Hippocampal formation (tissue), 2 donors: ENCODE results near the gene TRIM29.
"Not testable (repeated sequence)": the region's sequence is repeated elsewhere in the genome, so short reads cannot be mapped to it uniquely, and the experiment has no call there.

Source experiments
- DNase-seq, 2 donors: peaks; one replicate each; lab custom pipeline; 2025; lab: John Stamatoyannopoulos, UW

Gene TRIM29

DNA sequence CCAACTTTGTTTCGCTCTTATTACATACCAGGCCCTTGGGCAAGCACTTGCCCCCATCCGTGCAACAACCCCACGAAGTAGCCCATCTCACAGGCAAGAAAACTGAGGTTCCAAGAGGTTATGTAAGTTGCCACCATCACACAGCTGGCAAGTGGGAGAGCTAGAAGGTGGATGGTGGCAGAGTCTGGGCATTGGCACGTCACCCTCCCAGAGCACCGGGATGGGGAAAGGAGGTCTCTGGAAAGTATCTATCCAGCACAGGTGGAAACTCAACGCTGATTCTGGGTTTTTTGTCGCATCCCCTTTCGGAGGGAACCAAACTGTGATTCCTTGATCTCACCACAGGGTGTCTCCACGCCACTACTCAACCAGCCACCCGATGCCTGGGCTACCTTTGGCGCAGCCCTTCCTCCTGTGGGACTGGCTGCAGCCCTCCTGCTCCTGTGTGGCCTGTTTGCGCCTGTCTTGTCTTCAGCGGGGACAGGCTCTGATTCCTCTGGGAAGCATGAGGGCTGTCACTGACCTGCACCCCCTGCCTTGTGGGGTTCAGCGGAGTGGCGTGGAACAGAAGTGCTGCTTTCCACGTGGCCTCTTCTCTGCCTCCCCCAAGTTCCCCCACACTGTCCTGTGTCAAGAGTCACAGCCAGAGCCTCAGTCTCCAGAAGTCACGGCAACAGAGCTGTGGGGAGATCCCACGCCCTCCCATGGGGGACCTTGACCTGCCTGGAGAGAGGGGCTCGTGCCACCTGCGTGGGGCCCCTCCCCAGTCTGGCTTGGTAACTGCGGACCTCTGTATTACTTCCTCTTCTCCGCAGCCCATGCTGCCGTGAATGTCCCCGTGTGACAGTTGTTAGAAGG, 34.4 kb upstream of the TRIM29 start:
- peak; percentile 47 to 73 for DNase-seq

DNA sequence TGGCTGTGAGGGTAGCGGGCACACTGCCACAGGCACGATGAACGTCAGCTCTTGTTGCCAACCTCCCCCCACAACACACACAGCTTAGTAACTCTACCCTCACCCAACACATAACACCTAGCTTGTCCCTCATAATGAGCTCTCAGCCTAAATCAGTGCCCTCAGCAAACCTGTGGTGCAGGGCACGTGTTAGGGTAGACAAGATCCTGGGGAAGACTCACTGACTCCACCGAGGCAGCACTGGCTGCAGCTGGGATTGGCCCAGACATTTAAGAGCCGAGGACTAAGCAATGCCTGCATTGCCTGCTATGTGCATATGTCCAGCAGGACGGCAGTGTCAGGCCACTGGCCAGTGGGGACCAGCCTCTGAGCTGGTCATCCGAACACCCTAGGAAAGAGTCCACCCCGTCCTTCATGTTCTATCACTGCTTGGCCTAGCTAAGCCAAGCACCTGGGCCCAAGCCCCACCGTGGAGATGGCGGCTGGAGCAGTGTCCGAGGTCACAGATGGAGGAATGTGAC, 32.9 kb upstream of the TRIM29 start:
- no peak for DNase-seq

DNA sequence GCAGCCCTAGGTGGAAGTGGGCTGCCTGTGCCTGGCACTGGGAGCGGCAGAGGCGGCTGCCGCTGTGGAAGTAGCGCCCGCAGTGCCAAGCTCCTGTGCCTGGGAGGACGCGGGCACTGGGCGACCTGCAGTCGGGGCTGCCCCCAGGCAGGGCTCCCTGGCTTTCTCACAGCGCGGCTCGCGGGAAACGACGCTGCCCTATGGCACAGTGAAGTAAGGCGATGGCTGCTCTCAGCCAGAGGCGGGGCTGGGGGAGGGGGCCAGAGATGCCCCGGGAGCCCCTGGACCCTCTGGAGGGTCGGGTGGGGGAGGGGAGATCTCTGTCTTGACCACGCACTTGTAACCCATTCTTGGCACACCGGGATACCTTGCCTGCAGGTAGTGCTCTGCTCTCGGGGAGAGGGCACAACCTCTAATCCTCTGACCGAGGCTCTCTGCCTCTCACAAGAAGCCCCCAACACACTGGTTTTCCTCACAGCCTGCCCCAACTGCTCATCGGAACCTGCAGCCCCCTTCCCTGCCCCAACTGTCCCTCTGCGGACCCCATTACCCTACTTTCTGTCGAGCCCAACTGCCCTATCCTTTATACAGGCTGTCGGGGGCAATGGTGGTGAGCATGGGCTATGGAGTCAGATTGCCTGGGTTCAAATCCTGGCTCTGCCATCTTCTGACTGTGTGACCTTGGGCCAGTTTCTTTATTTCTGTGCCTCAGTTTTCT, 32.2 kb upstream of the TRIM29 start:
- no peak for DNase-seq

DNA sequence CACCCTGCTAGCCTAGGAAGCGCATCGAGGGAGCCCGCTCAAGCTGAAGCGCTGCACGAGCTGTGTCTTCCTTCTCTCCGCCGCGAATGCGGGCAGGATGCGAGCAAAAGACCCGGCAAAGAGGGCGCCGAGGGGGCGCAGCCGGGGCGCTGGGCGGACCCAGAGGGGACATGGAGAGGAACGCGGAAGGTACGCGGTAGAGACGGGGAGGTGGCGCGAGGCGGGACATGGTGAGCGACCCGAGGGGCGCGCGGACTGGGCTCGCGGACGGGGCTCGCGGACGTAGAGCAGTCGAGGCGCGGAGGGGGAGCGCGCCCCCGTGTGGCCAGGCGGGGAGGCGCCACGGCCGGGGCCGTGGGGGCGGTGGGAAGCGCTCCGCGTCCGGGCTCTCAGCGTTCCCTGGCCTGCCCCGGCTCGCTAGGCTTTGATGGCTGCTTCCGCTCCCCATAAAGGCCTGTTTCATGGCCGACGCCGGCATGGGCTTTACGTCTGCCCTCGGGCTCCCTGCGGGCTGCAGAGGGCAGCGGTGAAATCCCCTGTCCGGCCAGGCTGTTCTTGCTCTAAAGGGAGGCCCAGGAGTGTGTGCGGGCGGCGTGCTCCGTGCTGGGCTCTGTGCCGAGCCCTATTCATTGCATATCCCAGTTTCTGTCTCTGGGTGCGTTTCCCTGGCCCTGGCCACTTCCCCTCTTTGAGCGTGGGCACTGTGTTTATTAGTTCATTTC, 31.2 kb upstream of the TRIM29 start:
- peak; percentile 29 to 83 for DNase-seq

DNA sequence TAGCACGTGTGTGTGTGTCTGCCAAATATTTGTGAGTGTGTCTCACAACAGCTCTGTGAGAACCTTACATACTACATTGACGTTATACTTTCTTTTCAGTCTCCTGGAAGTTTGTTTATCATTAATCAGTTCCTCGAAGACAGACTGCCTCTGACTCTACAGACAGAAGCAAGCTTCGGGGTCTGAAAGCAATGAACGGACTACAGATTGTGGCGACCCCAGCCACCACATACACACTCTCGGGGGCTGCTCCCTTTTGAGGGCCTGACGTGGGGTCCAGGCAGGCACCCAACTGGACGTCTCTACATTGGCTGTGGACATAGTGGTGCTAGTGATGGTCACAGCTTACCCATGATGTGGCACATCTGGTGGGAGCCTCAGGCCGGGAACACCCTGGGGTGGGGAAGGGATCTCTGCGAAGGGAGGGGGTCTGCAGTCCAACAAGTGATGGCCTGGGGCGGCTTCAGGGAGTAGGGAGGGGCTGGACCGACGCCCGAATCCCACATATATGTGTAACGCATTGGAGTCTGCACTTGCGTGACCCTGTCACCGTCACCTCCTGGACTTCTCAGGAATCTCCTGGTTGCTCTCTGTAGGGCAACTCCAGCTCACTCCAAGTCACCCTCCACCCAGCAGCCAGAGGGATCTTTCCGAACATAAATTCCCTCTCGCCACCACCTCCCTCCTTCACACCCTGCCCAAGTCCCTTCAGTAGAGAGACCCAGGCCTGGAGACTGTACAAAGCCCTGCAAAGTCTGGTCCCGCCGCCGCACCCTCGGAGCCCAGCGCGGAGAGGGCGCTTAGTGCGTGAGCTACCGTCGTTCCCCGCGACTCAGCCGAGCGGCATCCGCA, 30.4 kb upstream of the TRIM29 start:
- no peak for DNase-seq

DNA sequence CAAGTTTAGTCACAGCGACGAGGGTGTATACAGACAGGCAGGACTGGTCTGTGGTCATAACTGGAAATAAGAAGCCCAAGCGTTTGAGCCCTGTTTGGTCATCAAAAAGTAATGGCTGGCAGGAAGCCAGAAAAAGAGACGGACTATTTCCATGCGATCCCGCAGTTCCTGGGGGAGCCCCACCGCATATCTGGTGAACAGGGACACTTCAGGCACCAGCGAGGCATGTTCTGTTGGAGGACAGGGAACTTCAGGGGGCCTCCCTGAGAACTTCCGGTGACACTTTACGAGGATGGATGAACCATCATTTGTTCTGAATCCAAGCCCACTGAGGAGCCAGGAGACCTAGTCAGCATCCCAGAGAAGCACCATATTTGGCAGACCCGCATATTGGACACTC, 29.7 kb upstream of the TRIM29 start:
- DNase-seq: no peak

DNA sequence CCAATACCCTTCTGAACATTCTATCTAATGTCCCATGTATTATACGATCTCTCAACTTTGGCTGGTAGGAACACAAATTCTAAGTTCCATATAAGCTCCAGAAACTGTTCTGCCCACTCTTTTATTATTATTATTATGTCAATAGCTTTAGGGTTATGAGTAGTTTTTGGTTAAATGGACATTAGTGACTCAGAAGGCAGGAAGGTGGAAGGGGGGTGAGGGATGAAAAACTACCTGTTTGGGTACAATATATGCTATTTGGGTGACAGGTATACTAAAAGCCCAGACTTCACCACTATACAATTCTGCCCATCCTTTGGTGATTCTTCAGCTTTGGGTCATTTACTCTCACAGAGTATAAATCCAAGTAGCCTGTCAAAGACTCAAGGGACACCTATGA, 22.5 kb upstream of the TRIM29 start:
- no peak for DNase-seq

DNA sequence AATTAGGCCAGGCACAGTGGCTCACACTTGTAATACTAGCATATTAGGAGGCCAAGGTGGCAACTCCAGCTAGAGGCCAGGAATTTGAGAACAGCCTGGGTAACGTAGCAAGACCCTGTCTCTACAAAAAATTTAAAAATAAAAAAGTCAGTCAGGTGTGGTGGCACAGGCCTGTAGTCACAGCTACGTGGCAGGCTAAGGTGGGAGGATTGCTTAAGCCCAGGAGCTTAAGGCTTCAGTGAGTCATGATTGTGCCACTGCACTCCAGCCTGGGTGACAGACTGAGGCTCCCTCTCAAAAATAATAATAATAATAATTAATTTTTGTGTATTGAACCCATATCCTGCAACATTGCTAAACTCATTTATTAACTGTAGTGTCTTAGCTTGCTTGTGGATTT, 15.3 kb upstream of the TRIM29 start:
- DNase-seq: no peak

DNA sequence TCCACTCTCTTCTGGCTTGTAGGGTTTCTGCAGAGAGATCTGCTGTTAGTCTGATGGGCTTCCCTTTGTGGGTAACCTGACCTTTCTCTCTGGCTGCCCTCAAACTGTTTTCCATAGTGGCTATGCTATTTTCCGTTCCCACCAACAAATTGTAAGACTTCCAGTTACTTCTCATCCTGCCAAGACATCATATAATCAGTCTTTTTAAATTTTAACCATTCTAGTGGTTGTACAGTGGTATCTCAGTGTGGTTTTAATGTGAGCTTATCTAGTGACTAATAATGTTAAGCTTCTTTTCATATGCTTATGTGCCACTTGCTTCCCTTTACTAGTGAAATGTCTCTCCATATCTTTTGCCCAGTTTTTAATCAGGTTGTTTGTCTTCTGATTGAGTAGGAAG, 13.6 kb upstream of the TRIM29 start:
- DNase-seq: no peak

DNA sequence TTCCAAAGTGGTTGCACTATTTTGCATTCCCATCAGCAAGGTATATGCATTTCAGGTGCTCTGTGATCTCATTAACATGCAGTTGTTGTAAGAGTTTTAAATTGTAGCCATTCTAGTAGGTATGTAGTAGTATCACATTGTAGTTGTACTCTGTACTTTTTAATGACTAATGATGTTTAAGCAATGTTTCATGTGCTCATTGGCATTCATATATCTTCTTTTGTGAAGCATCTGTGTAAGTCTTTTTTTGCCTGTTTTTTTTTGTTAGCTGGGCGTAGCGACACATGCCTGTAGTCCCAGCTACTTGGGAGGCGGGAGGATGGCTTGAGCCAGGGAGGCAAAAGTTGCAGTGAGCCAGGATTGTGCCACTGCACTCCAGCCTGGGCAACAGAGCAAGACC, 11.3 kb upstream of the TRIM29 start:
- DNase-seq: no peak

DNA sequence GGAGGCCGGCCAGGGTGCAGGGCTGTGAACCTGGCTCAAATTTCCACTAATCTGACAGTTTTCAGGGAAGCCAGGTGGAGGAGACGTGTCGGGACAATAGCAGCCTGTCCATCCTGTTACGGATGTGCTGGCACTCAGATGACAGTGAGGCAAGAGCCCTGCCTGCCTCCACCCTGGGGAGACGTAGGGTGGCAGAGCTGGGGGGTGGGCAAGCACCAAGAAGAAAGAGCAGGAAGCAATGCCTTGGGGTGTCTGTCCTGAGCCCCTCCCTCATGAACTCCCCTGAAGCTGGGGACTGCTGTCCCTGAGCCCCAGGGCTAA, 10.0 kb upstream of the TRIM29 start:
- DNase-seq: no peak

DNA sequence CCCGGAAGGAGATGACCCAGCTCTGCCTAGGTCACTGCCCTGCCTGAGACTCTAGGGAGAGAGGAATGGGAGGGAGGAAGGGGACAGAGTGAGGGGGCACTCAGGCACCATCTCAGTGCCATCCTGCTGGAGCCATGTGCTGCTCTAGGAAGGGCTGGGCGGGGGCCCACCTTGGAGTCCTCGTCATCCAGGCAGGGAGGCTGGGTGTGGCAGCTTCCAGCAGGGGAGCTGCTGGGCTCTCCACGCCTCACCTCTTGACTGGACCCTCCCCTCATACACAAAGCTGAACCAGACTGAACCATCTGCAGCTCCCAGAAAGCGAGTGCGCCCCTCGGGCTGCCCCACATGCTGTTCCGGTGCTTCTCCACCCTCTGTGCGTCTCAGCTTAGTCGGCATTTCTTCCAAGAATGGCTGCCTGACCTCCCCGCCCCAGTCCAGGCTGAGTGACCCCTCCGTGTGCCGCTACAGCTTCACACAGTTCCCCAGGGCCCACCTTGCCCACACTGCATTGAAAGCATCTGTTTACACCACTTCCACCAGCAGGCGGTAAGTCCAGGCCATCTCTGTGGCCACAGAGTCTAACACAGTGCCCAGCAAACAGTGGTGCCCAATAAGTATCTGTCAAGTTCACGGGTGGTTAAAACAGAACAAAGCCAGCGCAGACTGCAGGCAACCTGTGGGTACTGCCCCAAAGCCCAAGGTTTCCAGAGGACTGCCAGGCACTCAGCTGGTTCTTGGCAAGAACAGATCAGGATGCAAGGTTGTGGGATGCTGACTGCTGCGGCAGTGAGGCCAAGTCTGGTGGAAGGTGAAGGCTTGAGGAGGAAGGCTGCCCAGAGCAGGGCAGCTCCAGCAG, 9.4 kb upstream of the TRIM29 start:
- DNase-seq: no peak

DNA sequence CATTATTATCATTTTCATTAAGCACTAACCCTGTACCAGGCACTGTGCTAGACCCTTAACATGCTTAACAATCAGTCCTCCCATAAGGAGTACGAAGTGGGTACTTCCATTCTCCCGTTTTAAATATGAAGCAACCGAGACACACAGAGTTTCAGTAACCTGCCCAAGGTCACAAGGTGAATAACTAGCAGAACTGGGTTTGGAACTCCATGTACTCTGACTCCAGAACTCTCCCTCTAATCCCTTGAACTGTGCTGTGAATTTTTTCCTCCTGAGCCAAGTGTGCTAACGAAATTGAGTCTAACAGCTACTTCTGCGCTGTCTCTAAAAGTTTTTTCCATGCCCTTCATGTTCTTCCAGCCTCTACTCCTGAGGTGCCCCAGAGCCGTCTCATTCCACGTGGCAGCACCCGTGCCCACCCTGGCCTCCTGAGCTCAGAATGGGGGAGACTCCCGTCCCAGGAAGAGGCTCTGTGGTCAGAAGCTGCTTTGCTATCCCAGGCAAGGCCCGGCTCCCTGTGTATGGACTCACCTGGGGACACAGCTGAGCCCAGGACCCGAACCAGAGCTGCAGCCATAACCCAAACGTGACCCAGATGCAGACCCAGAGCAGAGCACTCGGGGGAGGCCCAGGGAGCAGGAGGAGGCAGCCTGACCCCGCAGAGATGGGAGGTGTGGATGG, 8.6 kb upstream of the TRIM29 start:
- no peak for DNase-seq

DNA sequence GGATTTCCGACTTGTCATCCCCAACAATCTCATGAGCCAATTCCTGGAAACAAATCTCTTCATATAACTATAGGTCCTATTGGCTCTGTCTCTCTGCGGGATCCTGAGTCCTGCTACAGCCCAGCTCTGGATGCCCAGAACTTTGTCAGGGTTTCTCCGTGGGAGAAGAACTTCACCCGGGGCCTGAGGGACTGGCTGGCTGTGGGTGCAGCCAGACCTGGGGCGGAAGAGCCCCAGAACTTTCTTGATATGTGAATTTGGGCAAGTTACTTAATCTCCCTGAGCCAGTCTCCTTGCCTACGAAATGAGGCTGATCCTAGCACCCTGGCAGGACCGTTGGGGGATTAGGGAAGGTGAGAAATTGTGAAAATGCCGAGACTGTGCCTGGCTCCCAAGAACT, 6.6 kb upstream of the TRIM29 start:
- no peak for DNase-seq

DNA sequence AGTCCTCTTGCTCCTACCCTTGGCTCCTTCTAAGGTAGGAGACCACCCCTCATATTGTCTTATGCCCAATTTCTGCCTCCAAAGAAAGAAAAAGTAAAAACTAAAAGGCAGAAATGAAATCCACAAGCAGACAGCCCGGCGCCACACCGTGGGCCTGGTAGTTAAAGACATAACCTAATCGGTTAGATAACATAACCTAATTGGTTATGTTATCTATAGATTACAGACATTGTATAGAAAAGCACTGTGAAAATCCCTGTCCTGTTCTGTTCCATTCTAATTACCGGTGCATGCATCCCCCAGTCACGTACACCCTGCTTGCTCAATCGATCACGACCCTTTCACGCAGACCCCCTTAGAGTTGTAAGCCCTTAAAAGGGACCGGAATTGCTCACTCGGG, 5.6 kb upstream of the TRIM29 start:
- not testable (repeated sequence) for DNase-seq

DNA sequence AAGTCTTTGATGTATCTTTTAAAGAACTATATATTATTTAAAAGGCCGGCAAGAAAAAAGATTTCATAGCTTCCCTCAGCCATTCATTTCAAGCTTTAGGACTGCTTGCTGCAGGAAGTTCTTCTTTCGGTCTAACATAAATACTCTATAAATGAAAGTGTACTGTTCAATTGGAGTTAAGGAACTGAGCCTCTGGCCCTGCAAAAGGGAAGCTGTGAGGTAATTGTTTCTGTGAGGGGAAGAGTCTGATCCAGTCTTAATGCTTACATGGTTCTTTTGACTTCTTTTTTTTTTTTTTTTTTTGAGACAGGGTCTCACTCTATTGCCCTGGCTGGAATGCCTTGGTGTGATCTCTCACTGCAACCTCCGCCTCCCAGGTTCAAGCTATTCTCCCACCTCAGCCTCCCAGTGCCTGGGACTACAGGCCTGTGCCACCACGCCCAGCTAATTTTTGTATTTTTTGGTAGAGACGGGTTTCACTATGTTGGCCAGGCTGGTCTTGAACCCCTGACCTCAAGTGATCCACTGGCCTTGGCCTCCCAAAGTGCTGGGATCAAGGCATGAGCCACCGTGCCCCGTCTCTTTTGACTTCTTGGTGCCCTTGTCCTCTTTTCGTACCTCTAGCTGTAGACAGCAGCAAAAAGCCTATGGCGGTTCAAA, 4.7 kb upstream of the TRIM29 start:
- DNase-seq: no peak

DNA sequence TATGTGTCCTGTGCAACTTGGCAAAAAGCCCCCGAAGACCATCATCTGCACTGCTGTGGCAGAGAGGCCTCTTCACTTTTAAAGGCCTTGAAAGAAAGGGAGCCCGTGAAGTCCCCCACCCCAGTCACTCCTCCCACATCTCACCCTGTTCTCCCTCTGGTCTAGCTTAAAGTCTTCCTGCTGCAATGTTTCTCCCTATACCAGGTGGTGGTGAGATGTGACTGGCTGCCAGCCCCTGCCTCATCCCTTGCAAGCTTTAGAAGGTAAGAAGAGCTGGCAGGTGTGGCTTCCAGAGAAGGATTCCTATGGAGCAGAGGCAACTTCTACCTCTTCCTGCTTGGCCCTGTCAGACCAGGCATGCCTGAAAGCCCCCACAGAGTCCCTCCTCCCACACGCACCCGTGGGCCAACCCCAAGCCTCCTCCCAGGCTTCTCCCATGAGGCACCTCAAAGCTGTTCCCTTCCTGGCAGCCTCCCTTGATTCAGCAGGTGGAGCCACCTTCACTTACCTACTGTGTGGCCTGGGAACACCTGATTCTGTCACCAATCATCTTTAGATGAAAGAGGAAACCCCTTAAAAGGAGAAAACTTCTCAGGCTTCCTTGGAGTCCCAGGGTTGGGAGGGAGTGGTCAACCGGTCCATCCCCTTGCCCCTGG, 4.0 kb upstream of the TRIM29 start:
- DNase-seq: no peak

DNA sequence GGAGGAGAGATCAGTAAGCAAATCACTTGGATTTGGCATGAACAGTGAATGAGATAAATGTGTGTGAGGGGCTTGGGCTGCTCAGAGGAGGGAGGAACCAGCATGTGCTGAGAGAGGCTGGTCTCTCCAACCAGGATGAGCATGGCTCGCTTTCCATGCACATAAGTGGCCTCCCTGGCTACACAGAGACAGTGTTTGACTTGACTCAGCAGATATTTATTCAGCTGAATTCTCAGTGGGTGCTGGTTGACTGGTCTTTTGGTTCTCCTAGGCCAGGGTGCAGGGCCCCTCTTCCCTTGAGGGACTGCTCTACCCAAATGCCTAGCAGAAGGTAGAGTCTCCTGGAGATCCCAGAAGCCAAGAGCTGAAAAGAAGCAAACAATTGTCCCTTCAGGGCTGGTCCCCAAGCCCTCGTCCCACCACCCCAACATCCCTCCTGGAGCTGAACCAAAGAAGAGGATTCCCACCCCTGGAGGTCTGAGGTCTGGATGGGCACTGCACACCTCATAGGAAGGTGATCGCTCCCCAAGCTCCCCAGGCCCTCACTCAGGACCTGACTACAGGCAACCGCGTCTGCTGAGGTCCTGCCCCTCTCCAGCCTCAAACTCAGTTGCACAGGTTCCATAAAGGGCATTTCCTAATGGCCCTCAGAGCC, 3.3 kb upstream of the TRIM29 start:
- no peak for DNase-seq
